Measurements from ENCODE around the gene CPNE2.
A peak's percentile ranks its signal among the peaks of the same experiment; 100 is the strongest.
"Not testable (repeated sequence)": the region's sequence is repeated elsewhere in the genome, so short reads cannot be mapped to it uniquely, and the experiment has no call there.

The CPNE2 gene

DNA sequence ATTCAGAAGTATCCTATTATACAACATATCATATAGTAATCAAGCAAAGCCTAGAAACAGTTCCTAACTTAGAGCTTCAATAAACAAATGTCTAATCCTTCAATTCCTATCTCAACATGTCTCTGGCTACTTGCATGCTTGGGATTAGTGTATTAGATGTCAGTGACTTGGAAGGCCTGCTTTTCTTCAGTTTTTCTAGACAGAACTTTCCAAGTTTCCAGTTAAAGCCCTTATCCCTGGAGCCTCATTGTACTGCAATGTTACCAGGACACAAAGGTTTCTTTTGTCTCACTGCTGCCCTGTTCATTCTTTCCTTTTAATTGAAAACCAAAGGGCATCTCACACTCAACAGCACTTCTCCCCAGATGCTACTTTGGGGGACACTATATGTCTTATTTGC lies 76.9 kb downstream of the CPNE2 start:
- no peak for DNase-seq

DNA sequence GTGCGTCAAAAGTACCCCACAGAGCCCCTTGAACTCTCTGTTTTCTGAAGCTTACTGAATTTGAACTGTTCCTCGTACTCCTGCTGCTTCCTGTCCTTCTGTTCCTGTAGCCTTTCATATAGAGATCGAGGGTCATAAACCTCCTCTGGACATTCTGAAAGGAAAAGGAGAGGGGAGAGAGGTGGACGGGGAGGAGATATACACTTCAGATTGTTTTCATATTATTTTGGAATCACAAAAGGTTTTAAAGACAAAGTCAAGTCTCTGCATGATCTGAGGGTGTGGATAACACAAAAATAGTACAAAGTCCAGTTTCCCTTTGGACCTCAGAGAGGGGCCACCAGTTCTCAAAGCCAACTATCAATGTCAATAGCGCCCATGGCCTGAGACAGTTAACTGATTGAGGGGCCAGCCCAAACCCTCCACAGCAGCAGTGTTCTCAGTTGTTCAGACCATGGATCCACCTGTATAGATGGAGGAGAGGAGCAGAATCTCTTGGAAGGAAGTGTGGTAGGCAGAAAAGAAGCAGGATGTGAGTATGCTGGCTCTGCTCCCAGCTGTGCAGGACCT lies 80.4 kb downstream of the CPNE2 start:
- no peak for DNase-seq

DNA sequence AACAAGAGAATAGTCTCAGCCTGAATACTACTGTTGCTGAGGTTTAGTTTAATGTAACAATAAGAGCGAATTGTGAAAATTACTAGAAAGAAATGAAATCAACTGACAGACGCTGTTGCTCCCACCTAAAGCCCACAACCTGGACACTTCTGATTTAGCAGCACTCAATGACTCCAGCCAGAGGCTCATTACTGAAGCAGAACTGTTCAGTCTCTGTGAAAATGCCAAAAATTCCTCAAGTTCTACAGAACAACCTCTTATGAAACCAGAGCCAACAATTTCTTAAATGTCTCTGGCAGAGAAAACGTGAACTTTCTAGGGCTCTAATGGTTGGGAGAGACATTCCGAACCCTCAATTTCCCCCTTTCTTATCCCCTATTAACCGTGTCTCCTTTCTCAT lies 83.5 kb downstream of the CPNE2 start:
- no peak for DNase-seq

DNA sequence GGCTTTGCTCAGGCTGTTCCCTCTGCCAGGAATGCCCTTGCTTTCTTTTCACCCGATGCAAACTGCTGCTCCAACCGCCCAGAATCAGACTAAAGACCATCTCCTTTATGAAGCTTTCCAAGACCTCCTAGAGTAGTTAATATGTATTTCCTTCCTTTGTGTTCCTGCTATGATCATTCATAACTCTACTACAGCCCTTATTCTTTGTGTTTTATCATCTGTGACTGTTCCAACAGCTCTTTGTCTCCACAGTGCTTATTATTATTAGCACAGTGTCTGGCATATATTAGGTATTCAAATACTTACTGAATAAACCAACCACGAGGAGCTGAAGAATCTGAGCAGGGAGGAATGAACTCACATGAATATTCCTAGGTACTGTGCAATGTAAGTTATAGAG lies 85.8 kb downstream of the CPNE2 start:
- no peak for DNase-seq

- DNase-seq: no peak
These were observed 86.4 kb downstream of the CPNE2 start for GRCh38 chr16:57178793-57179212.

- no peak for DNase-seq
These were observed 86.9 kb downstream of the CPNE2 start for GRCh38 chr16:57179215-57179828.

- DNase-seq: no peak
These were observed 91.7 kb downstream of the CPNE2 start for GRCh38 chr16:57184113-57184512.

DNA sequence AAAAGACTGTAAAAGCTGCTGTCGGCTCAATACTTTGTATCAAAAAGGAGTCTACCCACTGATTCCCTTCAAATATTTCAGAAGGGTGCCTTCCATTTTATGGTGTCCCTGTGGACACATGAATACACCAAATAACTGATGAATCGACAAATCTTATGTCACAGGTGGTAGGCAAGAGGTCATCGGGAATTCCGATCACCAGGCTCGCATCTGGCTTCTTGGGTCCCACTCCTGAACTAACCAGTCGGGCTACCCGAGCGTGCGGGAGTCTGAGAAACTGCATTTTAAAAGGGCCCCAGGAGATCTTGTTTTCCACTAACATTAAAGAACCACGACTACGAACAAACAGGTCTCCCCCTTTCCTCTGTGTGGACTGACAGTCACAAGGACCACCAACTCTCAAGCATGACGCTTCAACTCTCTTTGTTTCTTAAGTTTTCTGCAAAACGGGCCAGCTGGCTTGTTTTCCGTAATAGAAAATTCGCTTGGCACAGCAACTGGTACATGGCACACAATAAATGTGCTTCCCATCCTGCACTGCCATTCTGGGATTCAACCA lies 92.6 kb downstream of the CPNE2 start:
- DNase-seq: peak; percentile 8

GRCh38 chr16:57185446-57185944 lies 93.1 kb downstream of the CPNE2 start:
- peak; percentile 92 for DNase-seq

DNA sequence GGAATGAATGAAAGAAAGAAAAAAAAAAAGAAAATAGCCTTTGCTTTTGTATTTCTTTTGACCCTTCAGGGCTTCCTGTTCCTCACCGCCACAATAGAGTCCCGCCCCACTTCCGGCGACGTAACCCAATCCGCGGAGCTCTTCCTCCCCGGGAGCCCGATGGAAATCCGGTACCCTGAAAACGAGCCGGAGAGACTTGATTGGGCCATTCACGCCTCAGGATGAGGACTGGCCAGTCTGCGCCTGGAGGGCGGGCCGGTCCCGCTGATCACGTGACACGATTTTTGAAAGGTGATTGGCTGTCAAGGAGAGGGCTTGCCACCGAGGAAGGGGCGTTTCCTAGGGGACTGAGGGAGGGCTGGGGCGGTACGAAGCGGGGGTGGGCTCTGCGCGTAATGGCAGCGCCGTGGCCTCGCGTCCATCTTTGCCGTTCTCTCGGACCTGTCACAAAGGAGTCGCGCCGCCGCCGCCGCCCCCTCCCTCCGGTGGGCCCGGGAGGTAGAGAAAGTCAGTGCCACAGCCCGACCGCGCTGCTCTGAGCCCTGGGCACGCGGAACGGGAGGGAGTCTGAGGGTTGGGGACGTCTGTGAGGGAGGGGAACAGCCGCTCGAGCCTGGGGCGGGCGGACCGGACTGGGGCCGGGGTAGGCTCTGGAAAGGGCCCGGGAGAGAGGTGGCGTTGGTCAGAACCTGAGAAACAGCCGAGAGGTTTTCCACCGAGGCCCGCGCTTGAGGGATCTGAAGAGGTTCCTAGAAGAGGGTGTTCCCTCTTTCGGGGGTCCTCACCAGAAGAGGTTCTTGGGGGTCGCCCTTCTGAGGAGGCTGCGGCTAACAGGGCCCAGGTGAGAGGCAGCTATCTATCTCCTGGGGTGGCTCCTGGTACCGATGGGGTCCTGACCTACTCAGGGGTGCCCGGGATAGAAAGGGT lies 93.8 kb downstream of the CPNE2 start, which contains the start of the genes PSME3IP1 and RSPRY1:
PSME3IP1 (minus strand) TSS at position 95 of the 927 bp plus-strand sequence. CDS start 12,185 bp downstream, outside the sequence.
RSPRY1 (plus strand) TSS at position 385 of the 927 bp plus-strand sequence. CDS start 18,330 bp downstream, outside the sequence.
- peak; percentile 94 for DNase-seq

GRCh38 chr16:57186872-57187854 lies 94.8 kb downstream of the CPNE2 start:
- DNase-seq: peak; percentile 69

GRCh38 chr16:57187902-57188710 lies 95.7 kb downstream of the CPNE2 start:
- not testable (repeated sequence) for DNase-seq

GRCh38 chr16:57188711-57189002 lies 96.3 kb downstream of the CPNE2 start:
- no peak for DNase-seq

GRCh38 chr16:57189527-57189926 lies 97.1 kb downstream of the CPNE2 start:
- not testable (repeated sequence) for DNase-seq

- no peak for DNase-seq
These were observed 97.8 kb downstream of the CPNE2 start for GRCh38 chr16:57190136-57190535.

- DNase-seq: no peak
These were observed 98.7 kb downstream of the CPNE2 start for GRCh38 chr16:57191056-57191571.

DNA sequence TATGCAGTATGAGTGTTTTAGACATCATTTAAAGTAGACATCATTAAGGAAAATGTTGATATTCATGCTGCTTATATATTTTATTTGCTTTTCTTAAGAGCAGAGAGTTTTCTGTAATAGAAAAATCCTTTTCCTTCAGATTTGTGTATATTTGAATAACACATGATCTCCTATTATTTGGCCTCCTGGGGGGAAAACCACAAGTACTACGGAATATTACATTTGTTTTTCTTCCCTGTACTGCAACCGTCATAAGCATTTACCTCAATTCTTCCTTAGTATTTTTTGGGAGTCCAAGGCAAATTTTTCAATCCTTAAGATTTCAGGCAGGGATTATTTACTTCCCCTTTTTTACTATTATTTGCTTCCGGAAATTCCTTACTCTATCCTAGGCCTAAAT lies 99.8 kb downstream of the CPNE2 start:
- no peak for DNase-seq

DNA sequence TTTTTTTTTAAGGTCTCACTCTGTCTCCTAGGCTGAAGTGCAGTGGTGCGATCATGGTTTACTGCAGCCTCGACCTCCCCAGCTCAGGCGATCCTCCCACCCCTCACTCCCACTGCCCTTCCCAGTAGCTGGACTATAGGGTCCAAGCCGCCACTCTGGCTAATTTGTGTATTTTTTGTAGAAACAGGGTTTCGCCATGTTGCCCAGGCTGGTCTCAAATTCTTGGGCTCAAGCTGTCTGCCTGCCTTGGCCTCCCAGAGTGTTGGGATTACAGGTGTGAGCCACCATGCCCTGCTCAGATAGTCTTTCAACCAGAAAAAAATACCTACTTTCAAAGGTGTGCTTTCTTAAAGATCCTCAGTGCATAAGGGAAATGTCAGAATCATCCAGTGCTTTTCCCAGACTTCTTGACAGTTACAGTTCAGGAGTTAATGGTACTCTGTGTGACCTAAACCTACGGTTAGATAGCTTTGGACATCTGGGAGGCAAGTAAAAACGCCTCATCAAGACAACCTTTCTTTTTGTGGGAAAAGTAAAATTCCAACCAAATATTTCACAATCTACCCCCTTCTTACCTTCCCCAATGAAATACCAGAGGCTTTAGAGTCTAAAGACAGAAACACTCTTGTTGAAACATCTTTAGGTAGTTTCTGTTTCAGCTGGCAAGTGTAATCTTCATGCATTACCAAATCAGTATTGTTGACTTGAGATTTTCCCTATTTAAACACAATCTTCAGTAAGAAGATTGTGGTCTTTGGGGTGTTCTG lies 100.5 kb downstream of the CPNE2 start:
- no peak for DNase-seq

DNA sequence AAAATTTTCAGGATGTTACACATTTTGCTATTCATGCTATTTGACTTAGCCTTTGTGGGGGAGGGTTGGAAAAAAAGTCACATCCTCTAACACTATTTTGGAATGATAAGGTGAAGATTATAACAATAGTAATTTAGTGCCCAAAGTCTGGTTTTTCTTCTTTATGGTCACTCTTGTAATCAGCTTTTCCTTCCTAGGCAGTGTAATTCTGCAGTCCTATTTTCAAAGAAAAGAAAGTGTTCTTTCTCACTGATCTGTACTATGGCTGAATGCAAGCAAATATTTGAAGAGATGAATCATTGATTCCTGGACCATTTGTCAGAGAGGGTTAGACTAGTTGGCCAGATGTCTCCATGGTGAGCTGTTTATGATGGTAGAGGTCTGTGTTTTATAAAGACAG lies 102.1 kb downstream of the CPNE2 start:
- no peak for DNase-seq

DNA sequence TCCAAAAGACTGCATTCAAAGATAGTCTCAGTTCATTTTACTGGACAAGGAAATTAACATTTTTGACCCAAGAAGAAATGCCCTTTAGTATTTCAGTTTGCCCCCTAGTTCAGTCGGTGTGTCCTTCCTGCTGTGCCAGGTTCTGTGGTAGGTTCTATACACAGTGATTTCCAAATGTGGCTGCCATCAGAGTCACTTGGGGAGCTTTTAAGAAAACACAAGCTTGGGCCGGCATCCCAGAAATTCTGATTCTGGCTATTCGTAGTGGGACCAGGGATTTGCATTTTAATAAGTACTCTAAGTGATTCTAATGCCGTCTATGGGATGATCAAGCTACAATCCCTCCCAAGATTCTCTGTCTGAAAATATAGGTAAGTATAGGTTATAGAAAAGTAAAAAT lies 103.9 kb downstream of the CPNE2 start:
- DNase-seq: no peak
